ENCODE results near the gene HPCAL1. TPM values are rescaled to one million over a fixed set of nuclear protein-coding genes. Genes with fewer than 3 reads are reported as not detected.

Gene HPCAL1
- total and polyA plus RNA-seq, 10 of the 15 experiments (the other 5 are each of a cell fraction or from before 2014, with no cell fraction given), result 0.40 to 12.8 (median 7.9) TPM

DNA sequence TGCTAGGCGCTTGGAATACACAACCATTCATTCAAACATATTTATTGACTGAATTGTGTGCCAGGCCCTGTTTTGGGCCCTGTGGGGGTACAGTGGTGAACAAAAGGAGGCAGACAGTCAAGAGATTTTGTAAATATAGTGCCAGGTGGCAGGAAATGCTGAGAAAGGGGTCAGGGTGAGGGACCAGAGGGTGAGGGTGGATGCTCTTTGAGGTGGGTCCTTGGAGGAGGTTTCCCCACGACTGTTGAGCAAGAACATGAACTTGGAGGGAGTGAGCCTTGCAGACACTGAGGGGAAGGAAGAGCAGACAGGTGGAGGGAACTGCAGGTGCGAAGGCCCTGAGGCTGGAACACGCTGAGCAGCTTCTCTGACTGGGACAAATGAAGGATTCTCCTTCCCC is 104.7 kb downstream of the HPCAL1 start:
- CTCF ChIA-PET, result interaction anchor here (0.9 to 7.9 kb wide), 23 partner anchors 25 to 423 kb away, joined by 3 to 166 read pairs (median 27); partner anchors contain the start of genes HPCAL1, ODC1 and RRM2
- no TSS peak for BruUV-seq (replicated peaks)
- Histone ChIP-seq H3K27me3 (replicated peaks in 1 of 2; ENCODE audit: control insufficient read depth in 2 of 2, insufficient read depth in 2 of 2, low read length in 1 of 2) (no peaks in the 10 kb centered on the region), H4K20me1 (ENCODE audit: control insufficient read depth, insufficient read depth) (no peaks in the 10 kb centered on the region), H3K36me3 (ENCODE audit: control insufficient read depth in 2 of 2, insufficient read depth in 2 of 2, low read length in 1 of 2) (no peaks in the 10 kb centered on the region; a peak in 1 of 4 replicates), H3K4me2 (ENCODE audit: control insufficient read depth, insufficient read depth) (peak overlapping the region; percentile 98; the same call in 1 of the 2 replicates), H2AFZ (ENCODE audit: control insufficient read depth, low read depth, low read length) (no peak overlapping the region; the same call in 1 of the 2 replicates), H3K27ac (ENCODE audit: control insufficient read depth, insufficient read depth) (peak overlapping the region; percentile 23; the same call in 1 of the 2 replicates), H3K79me2 (ENCODE audit: control insufficient read depth, insufficient read depth, low read length) (no peaks in the 10 kb centered on the region), H3K9me3 (replicated peaks; ENCODE audit: control insufficient read depth, insufficient read depth, low read length) (peaks cover 3% of the 10 kb centered on the region; the same call in 2 of the 3 replicates), H3K9ac (ENCODE audit: control insufficient read depth, insufficient read depth, low read length) (no peak overlapping the region), H3K4me1 (ENCODE audit: control insufficient read depth, insufficient read depth, low read length) (peaks cover 38% of the 10 kb centered on the region), H3K4me3 (no peak overlapping the region)
- RAD21 ChIA-PET (ENCODE audit: unreplicated experiment), result interaction anchor here (0.9 to 6.5 kb wide), 21 partner anchors 23 to 335 kb away, joined by 3 to 181 read pairs (median 18); partner anchors contain the start of genes HPCAL1, ODC1 and RRM2
- no peak for DNase-seq (ENCODE audit: low read depth, low spot score)
- no peak for ATAC-seq
- 32% methylated on average over 4 of the region's 4 CpGs for WGBS (ENCODE audit: insufficient coverage, insufficient replicate concordance, low lambda C conversion rate, missing lambda C conversion rate)
- no peak for FAIRE-seq
- intact Hi-C loops (cut with micrococcal nuclease; ENCODE audit: unreplicated experiment) (no loop called here), in situ Hi-C loops (cut with MboI) (no loop called here)
- SMC1A ChIA-PET (ENCODE audit: uncharacterized antibody, unreplicated experiment), result interaction anchor here (0.5 to 7.6 kb wide), 23 partner anchors 10 to 363 kb away, joined by 3 to 112 read pairs (median 17); partner anchors contain the start of genes HPCAL1, ODC1 and RRM2
- POLR2A ChIA-PET, result interaction anchor here (1.2 to 5.1 kb wide), 11 partner anchors 25 to 283 kb away, joined by 3 to 77 read pairs (median 15); partner anchors contain the start of genes HPCAL1 and ODC1
- TF ChIP-seq CEBPB (IDR thresholded peaks at IDR 0.05; ENCODE audit: borderline replicate concordance in 1 of 2, low read depth in 2 of 2, low read length in 2 of 2) (no peak), SUZ12 (IDR thresholded peaks at IDR 0.05; ENCODE audit: unreplicated experiment) (no peak), IRF4 (IDR thresholded peaks at IDR 0.05; ENCODE audit: low read depth, low read length) (no peak), SRF (IDR thresholded peaks at IDR 0.05; ENCODE audit: low read depth in 2 of 2, low read length in 2 of 2) (no peak), SMAD5 (IDR thresholded peaks at IDR 0.05; ENCODE audit: low read depth) (no peak), HDAC2 (IDR thresholded peaks at IDR 0.05) (no peak), ESRRA (IDR thresholded peaks at IDR 0.05; ENCODE audit: low read length) (no peak), TCF3 (IDR thresholded peaks at IDR 0.05; ENCODE audit: borderline replicate concordance, insufficient read depth, low read depth, low read length) (no peak), RAD51 (IDR thresholded peaks at IDR 0.05) (no peak), ZSCAN29 (IDR thresholded peaks at IDR 0.05) (no peak), SREBF1 (IDR thresholded peaks at IDR 0.05; ENCODE audit: low read length) (no peak), JUND (IDR thresholded peaks at IDR 0.05; ENCODE audit: low read depth, low read length) (no peak), PAX8 (IDR thresholded peaks at IDR 0.05) (no peak), NBN (IDR thresholded peaks at IDR 0.05) (no peak), LARP7 (IDR thresholded peaks at IDR 0.05) (no peak), NR2F1 (conservative IDR thresholded peaks at IDR 0.05) (no peak)
- TF ChIP-seq, protein P1, sequence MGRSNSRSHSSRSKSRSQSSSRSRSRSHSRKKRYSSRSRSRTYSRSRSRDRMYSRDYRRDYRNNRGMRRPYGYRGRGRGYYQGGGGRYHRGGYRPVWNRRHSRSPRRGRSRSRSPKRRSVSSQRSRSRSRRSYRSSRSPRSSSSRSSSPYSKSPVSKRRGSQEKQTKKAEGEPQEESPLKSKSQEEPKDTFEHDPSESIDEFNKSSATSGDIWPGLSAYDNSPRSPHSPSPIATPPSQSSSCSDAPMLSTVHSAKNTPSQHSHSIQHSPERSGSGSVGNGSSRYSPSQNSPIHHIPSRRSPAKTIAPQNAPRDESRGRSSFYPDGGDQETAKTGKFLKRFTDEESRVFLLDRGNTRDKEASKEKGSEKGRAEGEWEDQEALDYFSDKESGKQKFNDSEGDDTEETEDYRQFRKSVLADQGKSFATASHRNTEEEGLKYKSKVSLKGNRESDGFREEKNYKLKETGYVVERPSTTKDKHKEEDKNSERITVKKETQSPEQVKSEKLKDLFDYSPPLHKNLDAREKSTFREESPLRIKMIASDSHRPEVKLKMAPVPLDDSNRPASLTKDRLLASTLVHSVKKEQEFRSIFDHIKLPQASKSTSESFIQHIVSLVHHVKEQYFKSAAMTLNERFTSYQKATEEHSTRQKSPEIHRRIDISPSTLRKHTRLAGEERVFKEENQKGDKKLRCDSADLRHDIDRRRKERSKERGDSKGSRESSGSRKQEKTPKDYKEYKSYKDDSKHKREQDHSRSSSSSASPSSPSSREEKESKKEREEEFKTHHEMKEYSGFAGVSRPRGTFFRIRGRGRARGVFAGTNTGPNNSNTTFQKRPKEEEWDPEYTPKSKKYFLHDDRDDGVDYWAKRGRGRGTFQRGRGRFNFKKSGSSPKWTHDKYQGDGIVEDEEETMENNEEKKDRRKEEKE (IDR thresholded peaks at IDR 0.05), result no peak
- TF ChIP-seq, protein P2, sequence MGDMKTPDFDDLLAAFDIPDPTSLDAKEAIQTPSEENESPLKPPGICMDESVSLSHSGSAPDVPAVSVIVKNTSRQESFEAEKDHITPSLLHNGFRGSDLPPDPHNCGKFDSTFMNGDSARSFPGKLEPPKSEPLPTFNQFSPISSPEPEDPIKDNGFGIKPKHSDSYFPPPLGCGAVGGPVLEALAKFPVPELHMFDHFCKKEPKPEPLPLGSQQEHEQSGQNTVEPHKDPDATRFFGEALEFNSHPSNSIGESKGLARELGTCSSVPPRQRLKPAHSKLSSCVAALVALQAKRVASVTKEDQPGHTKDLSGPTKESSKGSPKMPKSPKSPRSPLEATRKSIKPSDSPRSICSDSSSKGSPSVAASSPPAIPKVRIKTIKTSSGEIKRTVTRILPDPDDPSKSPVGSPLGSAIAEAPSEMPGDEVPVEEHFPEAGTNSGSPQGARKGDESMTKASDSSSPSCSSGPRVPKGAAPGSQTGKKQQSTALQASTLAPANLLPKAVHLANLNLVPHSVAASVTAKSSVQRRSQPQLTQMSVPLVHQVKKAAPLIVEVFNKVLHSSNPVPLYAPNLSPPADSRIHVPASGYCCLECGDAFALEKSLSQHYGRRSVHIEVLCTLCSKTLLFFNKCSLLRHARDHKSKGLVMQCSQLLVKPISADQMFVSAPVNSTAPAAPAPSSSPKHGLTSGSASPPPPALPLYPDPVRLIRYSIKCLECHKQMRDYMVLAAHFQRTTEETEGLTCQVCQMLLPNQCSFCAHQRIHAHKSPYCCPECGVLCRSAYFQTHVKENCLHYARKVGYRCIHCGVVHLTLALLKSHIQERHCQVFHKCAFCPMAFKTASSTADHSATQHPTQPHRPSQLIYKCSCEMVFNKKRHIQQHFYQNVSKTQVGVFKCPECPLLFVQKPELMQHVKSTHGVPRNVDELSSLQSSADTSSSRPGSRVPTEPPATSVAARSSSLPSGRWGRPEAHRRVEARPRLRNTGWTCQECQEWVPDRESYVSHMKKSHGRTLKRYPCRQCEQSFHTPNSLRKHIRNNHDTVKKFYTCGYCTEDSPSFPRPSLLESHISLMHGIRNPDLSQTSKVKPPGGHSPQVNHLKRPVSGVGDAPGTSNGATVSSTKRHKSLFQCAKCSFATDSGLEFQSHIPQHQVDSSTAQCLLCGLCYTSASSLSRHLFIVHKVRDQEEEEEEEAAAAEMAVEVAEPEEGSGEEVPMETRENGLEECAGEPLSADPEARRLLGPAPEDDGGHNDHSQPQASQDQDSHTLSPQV (IDR thresholded peaks at IDR 0.05), result no peak
- TF ChIP-seq, protein P3, sequence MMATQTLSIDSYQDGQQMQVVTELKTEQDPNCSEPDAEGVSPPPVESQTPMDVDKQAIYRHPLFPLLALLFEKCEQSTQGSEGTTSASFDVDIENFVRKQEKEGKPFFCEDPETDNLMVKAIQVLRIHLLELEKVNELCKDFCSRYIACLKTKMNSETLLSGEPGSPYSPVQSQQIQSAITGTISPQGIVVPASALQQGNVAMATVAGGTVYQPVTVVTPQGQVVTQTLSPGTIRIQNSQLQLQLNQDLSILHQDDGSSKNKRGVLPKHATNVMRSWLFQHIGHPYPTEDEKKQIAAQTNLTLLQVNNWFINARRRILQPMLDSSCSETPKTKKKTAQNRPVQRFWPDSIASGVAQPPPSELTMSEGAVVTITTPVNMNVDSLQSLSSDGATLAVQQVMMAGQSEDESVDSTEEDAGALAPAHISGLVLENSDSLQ (IDR thresholded peaks at IDR 0.05), result no peak
